Omental fat pad (tissue), 4 donors: Measurements from ENCODE around the gene HSP90AB1. TPM values are rescaled to one million over a fixed set of nuclear protein-coding genes. Genes with fewer than 3 reads are reported as not detected.

Source experiments
- ATAC-seq: fragments of 150-250 bp; one replicate; pipeline ENCODE4 v1.9.1; 2016; ENCODE audit warnings: mild to moderate bottlenecking, moderate library complexity; ENCODE audit not compliant: low FRiP score
- DNase-seq: peaks from one replicate; pipeline ENCODE4 v3.0.0-alpha.2; 2019; ENCODE audit warnings: low spot score
- CTCF ChIP-seq, 3 donors: fragments of 450-650 bp; IDR thresholded peaks; one replicate each; pipeline ENCODE4 v1.5.1; 2016 to 2017; ENCODE audit warnings: antibody characterized with exemption in 3 of 3, mild to moderate bottlenecking in 3 of 3, moderate library complexity in 2 of 3
- total RNA-seq, 4 donors: library from RNA; depleted of rRNA; stranded (reverse); fragments of >200 nt; gene quantifications; one replicate each; pipeline ENCODE4 v1.1.0, GENCODE V29; 2016

The HSP90AB1 gene
- total RNA-seq, 4 donors from 2014 or later: 553 to 1,198 (median 846) TPM

DNA sequence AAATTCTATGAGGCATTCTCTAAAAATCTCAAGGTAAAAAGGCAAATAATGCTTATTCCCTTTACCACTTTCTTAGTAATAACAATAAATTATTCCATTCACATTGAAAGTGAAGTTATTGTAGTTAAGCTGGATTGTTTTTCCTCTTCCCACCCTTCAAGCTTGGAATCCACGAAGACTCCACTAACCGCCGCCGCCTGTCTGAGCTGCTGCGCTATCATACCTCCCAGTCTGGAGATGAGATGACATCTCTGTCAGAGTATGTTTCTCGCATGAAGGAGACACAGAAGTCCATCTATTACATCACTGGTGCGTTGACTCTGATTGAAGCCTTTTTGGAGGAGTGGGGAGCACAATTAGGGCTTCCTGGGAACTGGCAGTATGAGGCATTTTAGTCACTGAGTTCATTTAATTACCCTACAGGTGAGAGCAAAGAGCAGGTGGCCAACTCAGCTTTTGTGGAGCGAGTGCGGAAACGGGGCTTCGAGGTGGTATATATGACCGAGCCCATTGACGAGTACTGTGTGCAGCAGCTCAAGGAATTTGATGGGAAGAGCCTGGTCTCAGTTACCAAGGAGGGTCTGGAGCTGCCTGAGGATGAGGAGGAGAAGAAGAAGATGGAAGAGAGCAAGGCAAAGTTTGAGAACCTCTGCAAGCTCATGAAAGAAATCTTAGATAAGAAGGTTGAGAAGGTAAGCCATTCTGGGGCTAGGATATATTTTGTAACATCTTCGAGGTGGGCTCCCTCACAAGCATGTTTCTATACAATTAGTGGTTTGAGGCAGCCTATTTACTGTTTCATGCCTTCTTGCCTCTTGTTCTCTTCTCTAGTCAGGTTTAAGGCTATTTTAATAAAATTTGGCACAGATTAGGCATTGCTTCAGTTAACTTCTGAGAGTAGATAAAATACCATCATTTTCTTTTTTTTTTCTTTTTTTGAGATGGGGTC is 4.9 kb downstream of the HSP90AB1 start:
- TF ChIP-seq CTCF (IDR thresholded peaks at IDR 0.05): no peak
- ATAC-seq: no peak
- no peak for DNase-seq

GRCh38 chr6:44253307-44254101 is 6.6 kb downstream of the HSP90AB1 start:
- no peak for ATAC-seq
- DNase-seq: no peak
- no peak for TF ChIP-seq CTCF (IDR thresholded peaks at IDR 0.05)

- ATAC-seq (no peak), DNase-seq (no peak)
Observed at GRCh38 chr6:44254191-44255104, 7.5 kb downstream of the HSP90AB1 start.

GRCh38 chr6:44255105-44255808 is 8.4 kb downstream of the HSP90AB1 start:
- TF ChIP-seq CTCF (IDR thresholded peaks at IDR 0.05): no peak
- no peak for ATAC-seq
- DNase-seq: no peak

More at GRCh38 chr6:44254191-44255104, 7.5 kb downstream of the HSP90AB1 start:
- no peak for TF ChIP-seq CTCF (IDR thresholded peaks at IDR 0.05)

- ATAC-seq (no peak), DNase-seq (no peak)
- no peak for TF ChIP-seq CTCF (IDR thresholded peaks at IDR 0.05)
Observed at GRCh38 chr6:44255871-44256774, 9.2 kb downstream of the HSP90AB1 start.
